IMR-90 (cell line): Measurements from ENCODE around the gene DOCK9. TPM values are rescaled to one million over a fixed set of nuclear protein-coding genes. Genes with fewer than 3 reads are reported as not detected.

Experiments
- ATAC-seq: fragments of 200-7000 bp; cut with Tn5 transposase; 2 replicates; pipeline ENCODE4 v1.9.1; 2020; ENCODE audit warnings: low read depth, mild to moderate bottlenecking, moderate library complexity
- BruUV-seq: library from RNA; stranded (reverse); fragments of 400-500 nt; replicated peaks from 2 replicates; lab custom pipeline; 2021; lab: Mats Ljungman, UMichigan
- CTCF ChIA-PET: fragments of 300-600 bp; formaldehyde crosslinking; extraction: SDS; loops from one replicate; lab custom pipeline; 2021; ENCODE audit warnings: antibody characterized with exemption; lab: Yijun Ruan, JAX
- POLR2A ChIA-PET: fragments of 300-600 bp; sonication (Branson Sonifier 250); formaldehyde crosslinking; loops from one replicate; lab custom pipeline; 2022; ENCODE audit warnings: antibody characterized with exemption; ENCODE audit not compliant: unreplicated experiment; lab: Charles Lee
- DNase-seq: peaks from one replicate; pipeline ENCODE4 v3.0.0; 2013
- H2AFZ ChIP-seq: replicated peaks from 2 replicates; pipeline ENCODE3; 2013; ENCODE audit warnings: low read length, mild to moderate bottlenecking; ENCODE audit not compliant: poor library complexity
- H2AK5ac ChIP-seq: 2 replicates; pipeline ENCODE4 v1.6.1; 2013; ENCODE audit warnings: low read depth, low read length, inconsistent platforms
- H2AK9ac ChIP-seq: replicated peaks from 2 replicates; pipeline ENCODE3; 2013; ENCODE audit warnings: mild to moderate bottlenecking, low read depth, low read length, moderate library complexity; ENCODE audit not compliant: poor library complexity
- H2BK120ac ChIP-seq: 2 replicates; pipeline ENCODE4 v1.6.1; 2013; ENCODE audit warnings: low read depth, low read length, inconsistent platforms
- H2BK15ac ChIP-seq: 3 replicates; pipeline ENCODE4 v1.6.1; 2013; ENCODE audit warnings: low read depth, low read length, inconsistent platforms
- H2BK20ac ChIP-seq: 2 replicates; pipeline ENCODE4 v1.6.1; 2013; ENCODE audit warnings: low read depth, mild to moderate bottlenecking, inconsistent platforms, low read length, moderate library complexity
- H2BK5ac ChIP-seq: 2 replicates; pipeline ENCODE4 v1.6.1; 2013; ENCODE audit warnings: mild to moderate bottlenecking, low read depth, low read length, inconsistent platforms; ENCODE audit not compliant: poor library complexity, severe bottlenecking
- H3K14ac ChIP-seq: replicated peaks from 2 replicates; pipeline ENCODE4 v1.6.1; 2013; ENCODE audit warnings: low read depth, low read length, inconsistent platforms
- H3K18ac ChIP-seq: 2 replicates; pipeline ENCODE4 v1.6.1; 2013; ENCODE audit warnings: low read depth, low read length, control low read depth
- H3K23ac ChIP-seq: 2 replicates; pipeline ENCODE4 v1.6.1; 2013; ENCODE audit warnings: low read depth, low read length, inconsistent platforms
- H3K27ac ChIP-seq: 2 replicates; pipeline ENCODE4 v1.5.1; 2013; ENCODE audit warnings: mild to moderate bottlenecking, control low read depth, low read length; ENCODE audit not compliant: insufficient read depth
- H3K27me3 ChIP-seq: 2 replicates; pipeline ENCODE4 v1.6.1; 2013; ENCODE audit warnings: low read length; ENCODE audit not compliant: control insufficient read depth, insufficient read depth
- H3K36me3 ChIP-seq: 2 replicates; pipeline ENCODE4 v1.6.1; 2013; ENCODE audit warnings: low read length, mixed read lengths; ENCODE audit not compliant: control insufficient read depth, insufficient read depth
- H3K4ac ChIP-seq: 2 replicates; pipeline ENCODE4 v1.6.1; 2013; ENCODE audit warnings: low read depth, low read length, inconsistent platforms
- H3K4me1 ChIP-seq: 2 replicates; pipeline ENCODE4 v1.6.1; 2013; ENCODE audit warnings: low read length, mixed read lengths; ENCODE audit not compliant: control insufficient read depth, insufficient read depth
- H3K4me2 ChIP-seq: 2 replicates; pipeline ENCODE4 v1.6.1; 2013; ENCODE audit warnings: low read depth, mild to moderate bottlenecking, control low read depth, low read length, moderate library complexity
- H3K4me3 ChIP-seq: 2 replicates; pipeline ENCODE4 v1.5.1; 2013; ENCODE audit warnings: low read depth, mild to moderate bottlenecking, control low read depth, low read length, moderate library complexity; ENCODE audit not compliant: insufficient read depth
- H3K56ac ChIP-seq: 2 replicates; pipeline ENCODE4 v1.6.1; 2013; ENCODE audit warnings: low read length, inconsistent platforms; ENCODE audit not compliant: insufficient read depth; ENCODE audit errors: extremely low read depth
- H3K79me1 ChIP-seq, 2 experiments: 2 replicates each; pipeline ENCODE4 v1.6.1; 2013; ENCODE audit warnings: low read length in 2 of 2, inconsistent platforms in 1 of 2, low read depth in 1 of 2
- H3K9ac ChIP-seq: 2 replicates; pipeline ENCODE4 v1.6.1; 2013; ENCODE audit warnings: low read depth, low read length, control low read depth
- H3K9me1 ChIP-seq: 2 replicates; pipeline ENCODE4 v1.6.1; 2013; ENCODE audit warnings: low read length, inconsistent platforms; ENCODE audit not compliant: insufficient read depth
- H3K9me3 ChIP-seq: 2 replicates; pipeline ENCODE4 v1.6.1; 2013; ENCODE audit warnings: low read length; ENCODE audit not compliant: control insufficient read depth, insufficient read depth
- H4K20me1 ChIP-seq: 2 replicates; pipeline ENCODE4 v1.6.1; 2013; ENCODE audit warnings: low read length, inconsistent platforms; ENCODE audit not compliant: insufficient read depth
- H4K5ac ChIP-seq: 2 replicates; pipeline ENCODE4 v1.6.1; 2013; ENCODE audit warnings: mild to moderate bottlenecking, low read depth, low read length, control low read depth
- H4K8ac ChIP-seq, 2 experiments: 2 replicates each; pipeline ENCODE4 v1.6.1; 2013; ENCODE audit warnings: low read depth in 2 of 2, low read length in 2 of 2, control low read depth in 1 of 2, inconsistent platforms in 1 of 2
- H4K91ac ChIP-seq: 2 replicates; pipeline ENCODE4 v1.6.1; 2013; ENCODE audit warnings: low read depth, low read length, inconsistent platforms; ENCODE audit not compliant: insufficient read depth
- BHLHE40 ChIP-seq: fragments of 150-350 bp; IDR thresholded peaks from 2 replicates; pipeline ENCODE4 v1.6.1; 2016; ENCODE audit warnings: mild to moderate bottlenecking, low read depth, low read length
- CEBPB ChIP-seq: IDR thresholded peaks from 2 replicates; pipeline ENCODE4 v1.6.1; 2012; ENCODE audit warnings: low read depth, low read length, improper control_type of control experiment
- CHD1 ChIP-seq: IDR thresholded peaks from 2 replicates; pipeline ENCODE4 v1.6.1; 2012; ENCODE audit warnings: low read depth, low read length, improper control_type of control experiment
- CTCF ChIP-seq: conservative IDR thresholded peaks from 2 replicates; pipeline ENCODE4 v1.5.1; 2012; ENCODE audit warnings: mild to moderate bottlenecking, low read depth, low read length, improper control_type of control experiment
- ELK1 ChIP-seq: fragments of 150-350 bp; IDR thresholded peaks from 2 replicates; pipeline ENCODE4 v1.6.1; 2016; ENCODE audit warnings: low read depth, mild to moderate bottlenecking, low read length, moderate library complexity, borderline replicate concordance
- FOS ChIP-seq: fragments of 150-350 bp; IDR thresholded peaks from 2 replicates; pipeline ENCODE4 v1.6.1; 2016; ENCODE audit warnings: low read depth, low read length
- MXI1 ChIP-seq: IDR thresholded peaks from 2 replicates; pipeline ENCODE4 v1.6.1; 2012; ENCODE audit warnings: low read depth, mild to moderate bottlenecking, low read length, moderate library complexity, borderline replicate concordance
- NFE2L2 ChIP-seq: fragments of 150-350 bp; IDR thresholded peaks from 2 replicates; pipeline ENCODE4 v1.6.1; 2016; ENCODE audit warnings: low read depth, mild to moderate bottlenecking, low read length
- POLR2A ChIP-seq: IDR thresholded peaks from 2 replicates; pipeline ENCODE4 v1.6.1; 2012; ENCODE audit warnings: mild to moderate bottlenecking, low read depth, low read length
- RAD21 ChIP-seq: IDR thresholded peaks from 2 replicates; pipeline ENCODE4 v1.6.1; 2012; ENCODE audit warnings: low read length, improper control_type of control experiment
- RFX5 ChIP-seq: IDR thresholded peaks from 2 replicates; pipeline ENCODE4 v1.8.0; 2012; ENCODE audit warnings: low read depth, mild to moderate bottlenecking, low read length, moderate library complexity
- SMC3 ChIP-seq: fragments of 150-350 bp; IDR thresholded peaks from 2 replicates; pipeline ENCODE4 v1.6.1; 2016; ENCODE audit warnings: low read depth, mild to moderate bottlenecking, antibody characterized with exemption, low read length, moderate library complexity
- USF2 ChIP-seq: fragments of 150-350 bp; IDR thresholded peaks from 2 replicates; pipeline ENCODE4 v1.6.1; 2017; ENCODE audit warnings: mild to moderate bottlenecking, antibody characterized with exemption, low read length, low read depth
- WGBS, 2 experiments: methylation state at CpG; one replicate each; pipeline versions ENCODE4 v1.1.5 to v1.1.7; 2013; ENCODE audit warnings: missing lambda C conversion rate in 2 of 2; ENCODE audit not compliant: insufficient read length in 1 of 2; ENCODE audit errors: extremely low coverage in 2 of 2; 5-methylcytosine and 5-hydroxymethylcytosine counted together
- dilution Hi-C: fragments of 300-500 bp; cut with HindIII; formaldehyde crosslinking; loops from one replicate; pipeline ENCODE4 v1.14.3; 2018; ENCODE audit warnings: low sequenced_read_pairs; ENCODE audit not compliant: unreplicated experiment
- in situ Hi-C: fragments of 300-500 bp; cut with MboI; formaldehyde crosslinking; loops from 3 replicates; pipeline ENCODE4 v1.14.3; 2019; ENCODE audit warnings: low sequenced_read_pairs, inconsistent platforms, mixed read lengths
- intact Hi-C: fragments of 100-400 bp; cut with micrococcal nuclease; formaldehyde crosslinking; loops from 2 replicates; pipeline ENCODE4 v1.10.0; 2022
- polyA plus RNA-seq, 3 experiments: library from polyadenylated mRNA; depleted of rRNA; stranded (reverse); fragments of >200 nt; gene quantifications; 2 replicates each; pipeline ENCODE4 v1.2.3, GENCODE V29; 2012; ENCODE audit warnings: low replicate concordance in 1 of 3
- total RNA-seq: library from RNA; depleted of rRNA; stranded (reverse); fragments of >200 nt; gene quantifications from 2 replicates; pipeline ENCODE4 v1.2.3, GENCODE V29; 2012

DOCK9 gene
- total and polyA plus RNA-seq, 2 of the 4 experiments (the other 2 are of a cell fraction) = 4.8 to 7.2 TPM

GRCh38 chr13:98945863-98946605, 31.8 kb downstream of the DOCK9 start:
- no peak overlapping the region for H2BK20ac ChIP-seq
- dilution Hi-C loops = no loop called here
- no peak for ATAC-seq
- no peaks in the 10 kb centered on the region for H3K27me3 ChIP-seq
- H3K18ac ChIP-seq = no peak overlapping the region
- no peak overlapping the region for H3K56ac ChIP-seq
- no peak overlapping the region for H4K5ac ChIP-seq
- WGBS, 2 experiments = 89% methylated on average over 5 of the region's 9 CpGs; no CpG with 5 or more reads in 1 of the 2 experiments
- ChIA-PET POLR2A (interaction anchor here (0.7 kb wide), 1 partner anchor 28 kb away, joined by 3 read pairs; no protein-coding TSS in a partner anchor), CTCF (no interaction called here)
- H3K4me2 ChIP-seq = no peak overlapping the region
- H2BK120ac ChIP-seq = no peak overlapping the region
- H4K91ac ChIP-seq = no peak overlapping the region
- no peak overlapping the region for H3K9ac ChIP-seq
- no peaks in the 10 kb centered on the region for H3K9me3 ChIP-seq
- no peak for TF ChIP-seq SMC3
- no peak for TF ChIP-seq NFE2L2
- TF ChIP-seq RAD21 = no peak
- TF ChIP-seq CHD1 = no peak
- no peak for TF ChIP-seq MXI1
- TF ChIP-seq RFX5 = no peak
- TF ChIP-seq ELK1 = no peak
- TF ChIP-seq CEBPB = no peak
- TF ChIP-seq POLR2A = no peak
- TF ChIP-seq USF2 = no peak
- no peak for TF ChIP-seq FOS
- no peak for TF ChIP-seq BHLHE40
- TF ChIP-seq CTCF = no peak
- no peaks in the 10 kb centered on the region for H3K36me3 ChIP-seq
- H4K20me1 ChIP-seq = no peaks in the 10 kb centered on the region; the same call in 1 of the 2 replicates
- no peak overlapping the region for H2BK15ac ChIP-seq
- BruUV-seq = no TSS peak
- no peak for DNase-seq
- no peak overlapping the region for H3K27ac ChIP-seq
- no peak overlapping the region; the same call in 1 of the 2 replicates for H2AK5ac ChIP-seq
- H4K8ac ChIP-seq = no peak overlapping the region
- H3K9me1 ChIP-seq = peaks cover 7% of the 10 kb centered on the region; the same call in 1 of the 2 replicates
- no peak overlapping the region for H3K4ac ChIP-seq
- H3K14ac ChIP-seq = no peak overlapping the region; the same call in 1 of the 2 replicates
- intact Hi-C loops = no loop called here
- H3K79me1 ChIP-seq = peaks cover 3 to 9% of the 10 kb centered on the region in 2 experiments; a peak in 2 of 4 replicates
- no peak overlapping the region for H2AFZ ChIP-seq
- H3K23ac ChIP-seq = no peak overlapping the region; the same call in 1 of the 2 replicates
- H3K4me1 ChIP-seq = peaks cover 2% of the 10 kb centered on the region; the same call in 1 of the 2 replicates
- H2AK9ac ChIP-seq = no peak overlapping the region
- no peak overlapping the region for H2BK5ac ChIP-seq
- in situ Hi-C loops = no loop called here
- H3K4me3 ChIP-seq = no peak overlapping the region
